ENCODE results near the gene SLC2A11.
"Not testable (repeated sequence)": the region's sequence is repeated elsewhere in the genome, so short reads cannot be mapped to it uniquely, and the experiment has no call there.

The SLC2A11 gene

DNA sequence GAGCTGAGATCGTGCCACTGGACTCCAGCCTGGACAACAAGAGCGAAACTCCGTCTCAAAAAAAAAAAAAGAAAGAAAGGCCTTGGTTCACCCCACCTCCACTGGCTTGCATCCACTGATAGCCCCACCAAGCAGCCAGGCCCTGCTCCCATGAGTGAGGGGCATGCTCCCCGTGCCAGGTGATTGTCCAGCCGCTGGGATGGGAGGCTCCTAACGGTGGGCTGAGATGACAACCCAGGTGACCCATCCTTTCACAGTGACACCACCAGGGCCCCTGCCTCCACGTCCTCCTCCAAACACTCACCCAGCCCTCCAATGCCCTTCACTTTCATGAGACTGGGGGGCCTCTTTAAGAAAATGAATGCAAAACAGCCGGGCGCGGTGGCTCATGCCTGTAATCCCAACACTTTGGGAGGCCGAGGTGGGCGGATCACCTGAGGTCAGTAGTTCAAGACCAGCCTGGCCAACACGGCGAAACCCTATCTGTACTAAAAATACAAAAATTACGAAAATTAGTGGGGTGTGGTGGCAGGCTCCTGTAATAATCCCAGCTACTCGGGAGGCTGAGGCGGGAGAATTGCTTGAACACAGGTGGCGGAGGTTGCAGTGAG, 10.3 kb upstream of the SLC2A11 start:
- DNase-seq (ENCODE audit: low read depth) = no peak

GRCh38 chr22:23847991-23848864, 9.4 kb upstream of the SLC2A11 start:
- no peak for DNase-seq (ENCODE audit: low read depth)

- no peak for DNase-seq (ENCODE audit: low read depth)
These were observed 8.4 kb upstream of the SLC2A11 start for GRCh38 chr22:23849009-23850006.

GRCh38 chr22:23850136-23850611, 7.5 kb upstream of the SLC2A11 start:
- DNase-seq (ENCODE audit: low read depth) = no peak

DNA sequence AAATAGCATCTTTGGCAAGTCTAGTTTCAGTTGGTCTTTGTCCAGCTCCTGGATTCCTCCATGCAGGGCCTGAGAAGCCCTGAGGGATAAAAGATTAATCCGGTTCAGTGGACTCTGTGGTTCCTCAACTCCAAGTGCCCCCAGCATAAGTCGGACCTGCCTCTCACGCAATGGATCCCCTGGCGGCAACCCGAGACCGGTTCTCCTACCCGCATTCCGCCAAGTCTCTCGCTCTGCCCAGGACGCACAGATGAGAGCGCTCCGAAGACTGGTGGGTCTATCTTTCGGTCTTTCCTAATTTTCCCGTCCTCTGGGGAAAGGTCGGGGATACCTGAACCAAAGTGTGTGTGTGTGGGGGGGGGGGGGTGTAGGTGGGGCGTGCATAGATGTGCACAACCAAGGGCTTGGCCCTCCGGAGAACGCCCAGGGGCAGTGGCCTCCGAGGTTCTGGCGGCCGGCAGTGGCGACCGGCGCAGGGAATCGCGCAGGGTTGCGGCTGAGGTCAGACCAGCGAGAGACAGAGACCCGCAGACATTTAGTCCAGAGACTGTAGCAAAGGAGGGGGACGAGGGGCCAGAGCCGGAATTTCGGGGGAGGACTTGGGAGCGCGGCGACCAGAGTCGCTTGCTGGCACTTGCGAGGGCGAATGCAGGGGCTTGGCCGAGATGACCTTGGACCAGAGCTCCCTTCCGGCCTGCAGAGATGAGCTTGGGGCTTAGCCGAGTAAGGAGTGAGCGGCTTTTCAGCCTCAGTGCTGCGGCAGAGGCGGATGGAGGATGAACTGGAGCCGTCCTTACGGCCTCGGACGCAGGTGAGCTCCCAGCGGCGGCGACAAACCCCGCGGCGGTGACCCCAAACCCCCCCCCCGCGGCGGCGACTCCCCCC, 712 bp upstream of the SLC2A11 start:
- no peak for DNase-seq (ENCODE audit: low read depth)

- DNase-seq (ENCODE audit: low read depth) = no peak
These were observed 775 bp downstream of the SLC2A11 start for GRCh38 chr22:23858484-23858815.

GRCh38 chr22:23859201-23859600, 1.5 kb downstream of the SLC2A11 start:
- no peak for DNase-seq (ENCODE audit: low read depth)

DNA sequence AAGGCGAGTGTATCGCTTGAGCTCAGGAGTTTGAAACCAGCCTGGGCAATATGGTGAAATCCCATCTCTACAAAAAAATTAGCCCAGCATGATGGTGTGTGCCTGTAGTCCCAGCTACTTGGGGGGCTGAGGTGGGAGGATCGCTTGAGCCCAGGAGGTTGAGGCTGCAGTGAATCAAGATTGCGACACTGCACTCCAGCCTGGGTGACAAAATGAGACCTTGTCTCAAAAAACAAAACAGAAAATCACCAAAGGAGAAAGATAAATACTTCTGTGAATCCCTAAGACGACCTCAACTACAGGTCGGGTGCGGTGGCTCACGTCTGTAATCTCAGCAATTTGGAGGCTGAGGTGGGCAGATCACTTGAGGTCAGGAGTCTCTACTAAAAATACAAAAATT, 2.5 kb downstream of the SLC2A11 start:
- DNase-seq (ENCODE audit: low read depth) = not testable (repeated sequence)

DNA sequence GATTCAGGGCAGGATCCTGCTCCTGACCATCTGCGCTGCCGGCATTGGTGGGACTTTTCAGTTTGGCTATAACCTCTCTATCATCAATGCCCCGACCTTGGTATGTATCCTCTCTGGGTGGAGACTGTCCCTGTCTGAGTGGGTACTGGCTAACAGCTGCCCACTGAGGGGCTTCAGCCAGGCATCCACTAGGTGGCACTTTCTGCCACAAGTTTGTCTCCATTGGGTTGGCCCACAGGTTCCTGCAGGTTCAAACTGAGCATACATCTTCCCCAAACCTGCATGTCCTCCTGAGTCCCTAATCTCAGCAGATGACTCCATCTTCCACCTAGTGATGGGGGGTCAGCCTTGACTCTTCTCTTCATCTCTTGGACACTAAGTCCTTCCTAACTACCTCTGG, 4.4 kb downstream of the SLC2A11 start:
- DNase-seq (ENCODE audit: low read depth) = no peak

DNA sequence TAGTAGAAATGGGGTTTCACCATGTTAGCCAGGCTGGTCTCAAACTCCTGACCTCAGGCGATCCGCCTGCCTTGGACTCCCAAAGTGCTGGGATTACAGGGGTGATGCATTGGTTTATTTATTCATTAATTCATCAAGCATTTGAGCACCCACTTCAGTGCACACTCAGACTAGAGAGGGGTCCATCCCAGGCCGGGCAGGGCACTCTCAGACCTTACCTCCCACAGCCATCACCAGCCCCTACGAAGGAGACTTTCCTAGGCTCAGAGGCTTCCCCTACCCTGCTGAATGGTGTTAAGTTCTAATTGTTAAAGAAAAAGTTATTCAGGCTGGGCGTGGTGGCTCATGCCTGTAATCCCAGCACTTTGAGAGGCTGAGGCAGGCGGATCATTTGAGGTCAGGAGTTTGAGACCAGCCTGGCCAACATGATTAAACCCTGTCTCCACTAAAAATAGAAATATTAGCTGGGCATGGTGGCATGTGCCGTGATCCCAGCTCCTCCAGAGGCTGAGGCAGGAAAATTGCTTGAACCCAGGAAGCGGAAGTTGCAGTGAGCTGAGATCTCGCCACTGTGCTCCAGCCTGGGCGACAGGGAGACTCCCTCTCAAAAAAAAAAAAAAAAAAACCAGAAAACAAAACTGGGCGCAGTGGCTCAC, 7.0 kb downstream of the SLC2A11 start:
- DNase-seq (ENCODE audit: low read depth) = not testable (repeated sequence)

- no peak for DNase-seq (ENCODE audit: low read depth)
These were observed 10.9 kb downstream of the SLC2A11 start for GRCh38 chr22:23868580-23868979.

GRCh38 chr22:23874871-23875270, 17.2 kb downstream of the SLC2A11 start:
- no peak for DNase-seq (ENCODE audit: low read depth)

- no peak for DNase-seq (ENCODE audit: low read depth)
These were observed 18.1 kb downstream of the SLC2A11 start for GRCh38 chr22:23875801-23876200.

DNA sequence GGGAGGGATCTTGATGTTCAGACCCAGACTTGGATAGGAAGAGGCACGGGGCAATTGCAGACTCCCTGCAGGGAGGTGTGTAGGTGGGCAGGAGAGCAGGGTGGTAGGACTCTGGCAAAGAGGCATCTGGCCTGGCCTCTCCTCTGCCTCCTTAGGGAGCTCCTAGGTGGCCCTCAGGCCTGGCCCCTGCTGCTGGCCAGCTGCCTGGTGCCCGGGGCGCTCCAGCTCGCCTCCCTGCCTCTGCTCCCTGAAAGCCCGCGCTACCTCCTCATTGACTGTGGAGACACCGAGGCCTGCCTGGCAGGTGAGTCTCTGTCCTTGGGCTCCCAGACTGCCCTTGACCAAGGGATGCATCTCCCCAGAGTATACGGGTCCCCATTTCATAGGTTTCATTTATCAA, 19.9 kb downstream of the SLC2A11 start:
- no peak for DNase-seq (ENCODE audit: low read depth)

DNA sequence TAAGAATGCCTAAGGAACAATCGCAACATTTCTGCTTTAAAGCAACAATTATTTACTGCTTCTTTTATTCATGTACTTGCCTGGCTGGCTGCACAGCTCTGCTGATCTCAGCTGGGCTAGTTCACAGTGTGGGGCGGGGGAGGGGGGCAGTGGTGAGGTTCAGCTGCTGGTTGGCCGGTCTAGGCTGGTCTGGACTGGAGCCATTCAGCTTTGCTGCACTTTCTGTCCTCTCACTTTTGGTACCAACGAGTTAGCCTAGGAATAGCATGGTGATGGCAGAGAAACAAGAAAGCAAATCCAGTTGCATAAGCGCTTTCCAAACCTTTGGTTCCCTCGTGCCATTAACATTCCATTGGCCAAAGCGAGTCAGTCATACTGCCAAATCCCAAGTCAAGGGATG, 20.5 kb downstream of the SLC2A11 start:
- DNase-seq (ENCODE audit: low read depth) = no peak

DNA sequence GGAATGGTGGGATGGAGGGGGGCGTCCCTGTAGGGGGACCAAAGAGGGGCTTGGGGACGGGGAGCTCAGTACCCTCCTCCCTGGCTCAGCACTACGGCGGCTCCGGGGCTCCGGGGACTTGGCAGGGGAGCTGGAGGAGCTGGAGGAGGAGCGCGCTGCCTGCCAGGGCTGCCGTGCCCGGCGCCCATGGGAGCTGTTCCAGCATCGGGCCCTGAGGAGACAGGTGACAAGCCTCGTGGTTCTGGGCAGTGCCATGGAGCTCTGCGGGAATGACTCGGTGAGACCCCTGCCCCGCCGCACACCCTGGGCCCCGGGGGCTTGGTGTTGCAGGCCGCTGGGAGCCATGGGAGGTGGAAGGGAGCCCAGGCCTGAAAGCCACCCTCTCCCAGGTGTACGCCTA, 24.7 kb downstream of the SLC2A11 start:
- DNase-seq (ENCODE audit: low read depth) = no peak

GRCh38 chr22:23883658-23884057, 26.0 kb downstream of the SLC2A11 start:
- DNase-seq (ENCODE audit: low read depth) = no peak

GRCh38 chr22:23884140-23884539, 26.5 kb downstream of the SLC2A11 start:
- no peak for DNase-seq (ENCODE audit: low read depth)

GRCh38 chr22:23888615-23889401, 31.1 kb downstream of the SLC2A11 start:
- DNase-seq (ENCODE audit: low read depth) = no peak

GRCh38 chr22:23889620-23890019, 31.9 kb downstream of the SLC2A11 start:
- no peak for DNase-seq (ENCODE audit: low read depth)

Measured in stromal cell of bone marrow (primary cell).